ENCODE data around the gene EPM2A. TPM values are rescaled to one million over a fixed set of nuclear protein-coding genes. Genes with fewer than 3 reads are reported as not detected.

The EPM2A gene
- polyA plus RNA-seq, 1 donor from 2014 or later, result 15.4 TPM

DNA sequence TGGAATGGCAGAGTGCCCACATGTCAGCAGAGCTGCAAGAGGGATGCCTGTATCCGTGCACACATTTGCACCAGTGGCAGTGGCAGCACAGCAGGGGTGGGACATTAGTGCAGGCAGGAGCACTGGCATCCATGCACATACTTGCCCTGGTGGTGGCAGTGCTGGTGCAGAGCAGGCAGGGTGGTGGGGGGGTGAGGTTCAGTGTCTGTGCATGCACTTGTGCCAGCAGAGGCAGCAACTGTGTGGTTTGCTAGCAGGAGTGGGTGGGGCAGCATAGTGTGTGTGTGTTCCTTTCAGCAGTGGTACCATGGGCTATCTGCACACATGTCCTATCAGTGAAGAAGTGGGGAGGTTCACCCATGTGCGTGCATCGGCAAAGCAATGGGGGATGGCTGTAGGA lies 151.6 kb downstream of the EPM2A start:
- no peak overlapping the region for H3K4me2 ChIP-seq (ENCODE audit: low read length)
- TF ChIP-seq, protein P1, sequence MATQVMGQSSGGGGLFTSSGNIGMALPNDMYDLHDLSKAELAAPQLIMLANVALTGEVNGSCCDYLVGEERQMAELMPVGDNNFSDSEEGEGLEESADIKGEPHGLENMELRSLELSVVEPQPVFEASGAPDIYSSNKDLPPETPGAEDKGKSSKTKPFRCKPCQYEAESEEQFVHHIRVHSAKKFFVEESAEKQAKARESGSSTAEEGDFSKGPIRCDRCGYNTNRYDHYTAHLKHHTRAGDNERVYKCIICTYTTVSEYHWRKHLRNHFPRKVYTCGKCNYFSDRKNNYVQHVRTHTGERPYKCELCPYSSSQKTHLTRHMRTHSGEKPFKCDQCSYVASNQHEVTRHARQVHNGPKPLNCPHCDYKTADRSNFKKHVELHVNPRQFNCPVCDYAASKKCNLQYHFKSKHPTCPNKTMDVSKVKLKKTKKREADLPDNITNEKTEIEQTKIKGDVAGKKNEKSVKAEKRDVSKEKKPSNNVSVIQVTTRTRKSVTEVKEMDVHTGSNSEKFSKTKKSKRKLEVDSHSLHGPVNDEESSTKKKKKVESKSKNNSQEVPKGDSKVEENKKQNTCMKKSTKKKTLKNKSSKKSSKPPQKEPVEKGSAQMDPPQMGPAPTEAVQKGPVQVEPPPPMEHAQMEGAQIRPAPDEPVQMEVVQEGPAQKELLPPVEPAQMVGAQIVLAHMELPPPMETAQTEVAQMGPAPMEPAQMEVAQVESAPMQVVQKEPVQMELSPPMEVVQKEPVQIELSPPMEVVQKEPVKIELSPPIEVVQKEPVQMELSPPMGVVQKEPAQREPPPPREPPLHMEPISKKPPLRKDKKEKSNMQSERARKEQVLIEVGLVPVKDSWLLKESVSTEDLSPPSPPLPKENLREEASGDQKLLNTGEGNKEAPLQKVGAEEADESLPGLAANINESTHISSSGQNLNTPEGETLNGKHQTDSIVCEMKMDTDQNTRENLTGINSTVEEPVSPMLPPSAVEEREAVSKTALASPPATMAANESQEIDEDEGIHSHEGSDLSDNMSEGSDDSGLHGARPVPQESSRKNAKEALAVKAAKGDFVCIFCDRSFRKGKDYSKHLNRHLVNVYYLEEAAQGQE (IDR thresholded peaks at IDR 0.05; ENCODE audit: borderline replicate concordance), result no peak
- no peak overlapping the region for H2AFZ ChIP-seq (ENCODE audit: low read depth, low read length)

More for the DNA sequence above, 151.6 kb downstream of the EPM2A start:
- no peaks in the 10 kb centered on the region for H3K36me3 ChIP-seq (ENCODE audit: insufficient read depth, low read length)
- H3K79me2 ChIP-seq (replicated peaks; ENCODE audit: insufficient read depth, low read length), result no peaks in the 10 kb centered on the region
- no peaks in the 10 kb centered on the region for H4K20me1 ChIP-seq (ENCODE audit: insufficient read depth)
- H3K27me3 ChIP-seq (ENCODE audit: insufficient read depth, low read depth, low read length), result no peaks in the 10 kb centered on the region
- H3F3A ChIP-seq (ENCODE audit: insufficient read depth, low read length, poor library complexity, severe bottlenecking), result no peaks in the 10 kb centered on the region
- no peaks in the 10 kb centered on the region for H3K9me3 ChIP-seq (ENCODE audit: low read length)
- H3K27ac ChIP-seq (ENCODE audit: low read length), result no peak overlapping the region
- no peaks in the 10 kb centered on the region for H3K9me2 ChIP-seq (ENCODE audit: insufficient read depth, low read length)
- H3K9ac ChIP-seq (ENCODE audit: low read length), result no peak overlapping the region
- H3K4me3 ChIP-seq (ENCODE audit: low read length), result no peak overlapping the region

Small RNAs within 50 kb of the gene (small RNA-seq; reads per million reads assigned to genes)
- gene AL023806.2, result 0 reads per million in 3 experiments

Other genes with a start within 250 kb of the EPM2A start
- gene FBXO30, start 79.3 kb upstream of the EPM2A start, polyA plus RNA-seq, result 13.3 and 14.0 TPM in 2 replicates
- 17.3 and 18.1 TPM in 2 replicates for gene SHPRH, start 228.8 kb upstream of the EPM2A start, polyA plus RNA-seq